Ovary (tissue), 9 donors: ENCODE measurements around the gene CHID1. TPM values are rescaled to one million over a fixed set of nuclear protein-coding genes. Genes with fewer than 3 reads are reported as not detected.

Experiments
- DNase-seq, 5 donors: peaks; one replicate each; pipeline ENCODE4 v3.0.0-alpha.2; 2019 to 2020
- H3K27ac ChIP-seq, 2 donors: fragments of 200-600 bp; one replicate each; pipeline versions ENCODE4 v1.5.1 to v1.8.0; 2019 to 2022
- H3K27me3 ChIP-seq: fragments of 200-600 bp; one replicate; pipeline ENCODE4 v1.8.0; 2022
- H3K36me3 ChIP-seq: fragments of 200-600 bp; sonication (generic); one replicate; pipeline ENCODE4 v1.5.1; 2019
- H3K4me1 ChIP-seq: one replicate; pipeline ENCODE4 v1.8.1; 2013; ENCODE audit warnings: mild to moderate bottlenecking, moderate library complexity; ENCODE audit not compliant: insufficient read depth
- H3K4me3 ChIP-seq: fragments of 200-600 bp; sonication (generic); one replicate; pipeline ENCODE4 v1.5.1; 2017
- H3K9me3 ChIP-seq, 2 donors: fragments of 200-600 bp in 1 of 2; sonication (generic) in 1 of 2; one replicate each; pipeline versions ENCODE4 v1.5.1 to v1.8.1; 2013 to 2019; ENCODE audit warnings: mild to moderate bottlenecking in 1 of 2, moderate library complexity in 1 of 2
- CTCF ChIP-seq, 3 donors: fragments of 450-650 bp in 2 of 3; fragments of 200-600 bp in 1 of 3; IDR thresholded peaks; one replicate each; pipeline versions ENCODE4 v1.5.1 to v1.8.0; 2016 to 2022; ENCODE audit warnings: antibody characterized with exemption in 3 of 3, mild to moderate bottlenecking in 1 of 3
- EP300 ChIP-seq: sonication (generic); formaldehyde crosslinking; IDR thresholded peaks from one replicate; pipeline ENCODE4 v1.6.1; 2017; ENCODE audit warnings: antibody characterized with exemption
- POLR2A ChIP-seq: fragments of 450-650 bp; IDR thresholded peaks from one replicate; pipeline ENCODE4 v1.6.1; 2017; ENCODE audit warnings: antibody characterized with exemption, mild to moderate bottlenecking, moderate library complexity
- WGBS, 3 donors: extraction: QIAGEN DNeasy Blood & Tissue Kit in 1 of 3; methylation state at CpG; one replicate each; pipeline versions ENCODE4 v1.1.5 to v1.1.7; 2013 to 2017; 5-methylcytosine and 5-hydroxymethylcytosine counted together
- intact Hi-C, 4 donors: fragments of 100-400 bp; cut with DNase I; formaldehyde crosslinking; loops; one replicate each; pipeline versions ENCODE4 v1.11.0 to v1.15.1; 2022 to 2023
- polyA plus RNA-seq, 2 donors: library from polyadenylated mRNA; stranded (reverse); fragments of 200-250 nt in 1 of 2; fragments of 350-450 nt in 1 of 2; fragmentation: Illumina TruSeq in 1 of 2; extraction: RNeasy Lipid Tissue Mini Kit (QIAGEN cat#74804) in 1 of 2; gene quantifications; one replicate each; pipeline ENCODE4 v1.2.3, GENCODE V29; 2013 to 2014
- total RNA-seq, 7 donors: library from RNA; depleted of rRNA in 2 of 7; stranded (reverse); fragments of >200 nt in 2 of 7; fragmentation: NEBNext Ultra II Directional in 3 of 7; extraction: Animal tissue kit (Norgen Biotek cat#: 25700) in 3 of 7; gene quantifications; one replicate each; pipeline versions ENCODE4 v1.1.0 to v1.2.4, GENCODE V29; 2016 to 2023
- donor health status: DM: no; HTN: no; CAD: no; lungs with moderate emphysema.
- donor health status: DM: no; HTN: no; CAD: no.
- donor health status: Bipolar disorder and iron deficiency.
- donor health status: DM: yes; HTN: yes; CAD: no.
- donor health status: DM: no; HTN: no; CAD: no.
- donor health status: DM: yes; HTN: yes; CAD: no.

Gene CHID1
- total and polyA plus RNA-seq, 9 donors = 41.0 to 90.7 (median 70.6) TPM

- DNase-seq = no peak
- Histone ChIP-seq H3K27ac (no peak overlapping the region), H3K27me3 (no peaks in the 10 kb centered on the region), H3K9me3 (no peaks in the 10 kb centered on the region), H3K36me3 (no peaks in the 10 kb centered on the region), H3K4me3 (no peak overlapping the region), H3K4me1 (no peaks in the 10 kb centered on the region)
- no peak for TF ChIP-seq POLR2A
- no peak for TF ChIP-seq EP300
- no peak for TF ChIP-seq CTCF (IDR thresholded peaks at IDR 0.05)
- intact Hi-C loops = no loop called here
- 78 to 84% (median 81%) methylated on average over 18 of the region's 18 CpGs for WGBS, 3 donors
These were observed 42.1 kb upstream of the CHID1 start for GRCh38 chr11:952406-953385.

- no peak overlapping the region for H3K4me3 ChIP-seq
- H3K4me1 ChIP-seq = no peaks in the 10 kb centered on the region
These were observed 40.9 kb upstream of the CHID1 start for GRCh38 chr11:951507-951906.

GRCh38 chr11:947744-948143 lies 37.1 kb upstream of the CHID1 start:
- Histone ChIP-seq H3K36me3 (no peaks in the 10 kb centered on the region), H3K4me1 (peaks cover 2% of the 10 kb centered on the region), H3K4me3 (no peak overlapping the region), H3K27me3 (no peaks in the 10 kb centered on the region), H3K27ac (no peak overlapping the region), H3K9me3 (no peaks in the 10 kb centered on the region)
- no peak for DNase-seq
- intact Hi-C loops = no loop called here
- 84 to 90% (median 88%) methylated on average over 4 of the region's 4 CpGs for WGBS, 3 donors
- TF ChIP-seq CTCF (IDR thresholded peaks at IDR 0.05) = no peak
- TF ChIP-seq POLR2A = no peak
- no peak for TF ChIP-seq EP300

More at GRCh38 chr11:951507-951906, 40.9 kb upstream of the CHID1 start:
- Histone ChIP-seq H3K9me3 (no peaks in the 10 kb centered on the region), H3K27me3 (no peaks in the 10 kb centered on the region), H3K27ac (no peak overlapping the region), H3K36me3 (no peaks in the 10 kb centered on the region)
- intact Hi-C loops = no loop called here
- TF ChIP-seq POLR2A = no peak
- no peak for TF ChIP-seq CTCF (IDR thresholded peaks at IDR 0.05)
- TF ChIP-seq EP300 = no peak
- 93 to 97% (median 95%) methylated on average over 9 of the region's 9 CpGs for WGBS, 3 donors
- DNase-seq = no peak

GRCh38 chr11:945986-946385 lies 35.4 kb upstream of the CHID1 start:
- WGBS, 3 donors = 75 to 80% (median 76%) methylated on average over 9 of the region's 9 CpGs
- no peaks in the 10 kb centered on the region for H3K36me3 ChIP-seq
- no peak overlapping the region for H3K27ac ChIP-seq
- intact Hi-C loops = no loop called here
- TF ChIP-seq EP300 (no peak), CTCF (IDR thresholded peaks at IDR 0.05) (no peak), POLR2A (no peak)
- no peaks in the 10 kb centered on the region for H3K27me3 ChIP-seq
- no peaks in the 10 kb centered on the region for H3K9me3 ChIP-seq
- H3K4me1 ChIP-seq = peaks cover 2% of the 10 kb centered on the region
- H3K4me3 ChIP-seq = no peak overlapping the region
- DNase-seq = no peak
